IPS-NIHi7 (cell line): Measurements from ENCODE around the gene ZNF441.
"Not testable (repeated sequence)": the region's sequence is repeated elsewhere in the genome, so short reads cannot be mapped to it uniquely, and the experiment has no call there.

ENCODE experiments used
- DNase-seq: peaks from one replicate; pipeline ENCODE4 v3.0.0; 2012; ENCODE audit warnings: mixed read lengths; ENCODE audit errors: extremely low spot score

The ZNF441 gene

GRCh38 chr19:11766597-11767591 is at the start of gene ZNF441:
ZNF441 (plus strand) TSS chr19:11767000; CDS start chr19:11767194, 194 bp downstream.
- peak; percentile 96 for DNase-seq

GRCh38 chr19:11721681-11722080 is 45.1 kb upstream of the ZNF441 start:
- DNase-seq = no peak

- no peak for DNase-seq
These were observed 44.4 kb upstream of the ZNF441 start for GRCh38 chr19:11722414-11722813.

GRCh38 chr19:11729586-11729985 is 37.2 kb upstream of the ZNF441 start:
- DNase-seq = no peak

GRCh38 chr19:11735375-11735774 is 31.4 kb upstream of the ZNF441 start:
- no peak for DNase-seq

- DNase-seq = peak; percentile 10
These were observed 30.1 kb upstream of the ZNF441 start for GRCh38 chr19:11736696-11737095.

- peak; percentile 14 for DNase-seq
These were observed 28.6 kb upstream of the ZNF441 start for GRCh38 chr19:11737964-11738745.

GRCh38 chr19:11738746-11739620 is 27.8 kb upstream of the ZNF441 start, which contains the start of gene ZNF823:
ZNF823 (minus strand) TSS chr19:11738946; CDS start chr19:11738819, 127 bp downstream.
- DNase-seq = peak; percentile 93

- no peak for DNase-seq
These were observed 20.9 kb upstream of the ZNF441 start for GRCh38 chr19:11745869-11746268.

GRCh38 chr19:11747277-11747676 is 19.5 kb upstream of the ZNF441 start:
- DNase-seq = no peak

GRCh38 chr19:11749751-11750150 is 17.0 kb upstream of the ZNF441 start:
- no peak for DNase-seq

GRCh38 chr19:11752244-11752736 is 14.5 kb upstream of the ZNF441 start:
- DNase-seq = no peak

GRCh38 chr19:11754663-11755062 is 12.1 kb upstream of the ZNF441 start:
- no peak for DNase-seq

- no peak for DNase-seq
These were observed 9.8 kb upstream of the ZNF441 start for GRCh38 chr19:11756965-11757364.

- DNase-seq = no peak
These were observed 7.0 kb upstream of the ZNF441 start for GRCh38 chr19:11759805-11760204.

GRCh38 chr19:11763117-11763516 is 3.7 kb upstream of the ZNF441 start:
- no peak for DNase-seq

GRCh38 chr19:11763611-11764010 is 3.2 kb upstream of the ZNF441 start:
- DNase-seq = no peak

GRCh38 chr19:11767633-11768133 is 883 bp downstream of the ZNF441 start:
- peak; percentile 17 for DNase-seq

GRCh38 chr19:11769995-11770394 is 3.2 kb downstream of the ZNF441 start:
- no peak for DNase-seq

- DNase-seq = not testable (repeated sequence)
These were observed 4.7 kb downstream of the ZNF441 start for GRCh38 chr19:11771520-11771919.

GRCh38 chr19:11776669-11777068 is 9.9 kb downstream of the ZNF441 start:
- DNase-seq = not testable (repeated sequence)
